Femur (tissue), 1 donor: ENCODE results near the gene TCTN1.
"Not testable (repeated sequence)": the region's sequence is repeated elsewhere in the genome, so short reads cannot be mapped to it uniquely, and the experiment has no call there.

Experiments
- DNase-seq: peaks from one replicate; pipeline ENCODE4 v3.0.0-alpha.2; 2017

The TCTN1 gene

DNA sequence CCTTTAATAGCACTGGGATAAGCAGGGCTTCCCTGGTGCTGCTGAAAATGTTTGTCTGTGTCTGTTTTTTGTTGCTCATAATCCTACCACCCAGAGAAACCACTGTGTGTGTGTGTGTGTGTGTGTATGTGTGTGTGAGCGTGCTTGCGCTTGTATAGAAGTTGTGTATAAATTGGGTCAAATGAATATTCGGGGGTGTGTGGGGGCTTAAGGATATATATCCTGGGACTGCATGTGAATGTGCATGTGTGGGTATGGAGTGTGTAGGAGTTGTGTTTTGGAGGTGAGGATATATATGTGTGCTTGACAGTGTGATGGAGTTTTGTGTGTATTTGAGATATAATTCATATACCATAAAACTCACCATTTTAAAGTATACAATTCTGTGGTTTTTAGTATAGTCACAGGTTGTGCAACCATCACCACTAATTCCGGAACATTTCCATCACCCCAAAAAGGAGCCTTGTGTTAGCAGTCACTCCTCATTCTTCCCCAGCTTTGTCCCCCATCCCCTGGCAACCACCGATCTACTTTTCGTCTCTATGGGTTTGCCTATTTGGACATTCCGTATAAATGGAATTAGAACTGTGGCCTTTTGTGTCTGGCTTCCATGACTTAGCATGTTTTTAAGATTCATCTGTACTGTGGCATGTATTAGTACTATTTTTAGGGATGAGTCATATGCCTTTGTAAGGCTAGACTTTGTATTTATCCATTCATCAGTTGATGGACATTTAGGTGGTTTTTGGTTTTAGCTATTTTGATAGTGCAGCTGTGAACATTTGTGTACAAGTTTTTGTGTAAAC lies 25.6 kb downstream of the TCTN1 start:
- DNase-seq, result no peak

DNA sequence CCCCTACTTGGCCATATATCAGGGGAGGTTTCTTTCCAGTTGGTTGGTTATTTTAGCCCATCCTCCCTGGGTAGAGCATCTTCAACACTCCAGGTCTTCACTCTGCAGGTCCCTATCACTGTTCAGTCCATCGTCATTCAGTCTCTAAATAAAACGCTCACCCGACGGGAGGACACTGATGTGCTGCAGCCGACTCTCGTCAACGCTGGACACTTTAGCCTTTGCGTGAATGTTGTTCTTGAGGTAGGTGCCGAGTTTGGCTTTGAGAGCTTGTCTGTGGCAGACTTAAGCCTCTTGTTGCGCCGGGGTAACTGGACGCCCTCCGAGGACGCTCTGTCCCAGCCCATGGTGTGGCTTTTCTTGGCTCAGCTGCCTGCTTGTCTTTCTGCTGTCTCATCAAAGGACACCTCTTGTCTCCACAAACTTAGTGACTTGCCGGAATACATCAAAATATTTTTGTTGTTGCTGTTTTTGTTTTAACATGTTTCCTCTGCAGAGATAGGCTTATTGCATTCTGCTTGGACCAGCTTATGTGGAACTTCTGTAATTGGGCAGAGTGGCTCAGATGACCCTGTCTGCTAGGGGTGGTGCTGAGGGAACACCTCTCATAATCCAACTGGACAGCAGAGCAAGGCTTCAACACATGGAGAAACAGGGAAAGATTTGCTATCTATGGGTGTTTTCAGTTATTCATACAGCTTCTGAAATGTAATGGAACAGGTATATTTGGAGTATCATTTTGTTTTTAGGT lies 26.5 kb downstream of the TCTN1 start:
- no peak for DNase-seq

DNA sequence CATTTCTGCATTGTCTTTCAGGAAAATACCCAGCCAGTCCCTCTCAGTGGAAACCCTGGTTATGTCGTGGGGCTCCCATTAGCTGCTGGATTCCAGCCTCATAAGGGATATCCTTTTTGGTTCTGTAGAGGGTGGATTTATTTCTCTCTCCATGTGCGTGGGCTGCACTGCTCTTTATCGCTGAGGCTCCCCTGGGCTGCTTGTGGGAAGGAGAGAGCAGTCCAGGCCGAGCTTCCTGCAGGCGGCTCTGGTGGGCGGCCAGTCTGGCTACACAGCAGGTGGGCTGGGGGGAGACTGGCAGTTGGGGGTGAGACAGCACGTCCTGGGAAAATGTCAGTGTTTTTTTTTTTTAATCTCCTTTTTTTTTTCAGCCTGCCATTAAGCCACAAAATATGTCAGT lies 27.6 kb downstream of the TCTN1 start:
- DNase-seq, result no peak

DNA sequence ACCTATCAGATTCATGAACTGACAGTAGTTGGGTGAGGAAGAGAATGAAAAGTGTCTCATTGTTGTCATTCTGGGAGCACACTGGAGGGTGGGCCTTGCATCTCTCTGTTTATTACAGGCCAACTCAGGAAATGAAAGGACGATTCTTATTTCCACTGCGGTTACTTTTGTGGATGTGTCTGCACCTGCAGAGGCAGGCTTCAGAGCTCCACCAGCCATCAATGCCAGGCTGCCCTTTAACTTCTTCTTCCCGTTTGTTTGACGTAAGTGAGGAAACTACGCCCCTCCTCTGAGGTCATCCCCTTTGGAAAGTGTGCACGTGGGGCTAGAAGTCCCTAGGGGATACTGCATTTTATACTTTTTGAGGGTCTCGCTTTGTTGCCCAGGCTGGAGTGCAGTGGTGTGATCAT lies 33.7 kb downstream of the TCTN1 start:
- DNase-seq, result no peak

DNA sequence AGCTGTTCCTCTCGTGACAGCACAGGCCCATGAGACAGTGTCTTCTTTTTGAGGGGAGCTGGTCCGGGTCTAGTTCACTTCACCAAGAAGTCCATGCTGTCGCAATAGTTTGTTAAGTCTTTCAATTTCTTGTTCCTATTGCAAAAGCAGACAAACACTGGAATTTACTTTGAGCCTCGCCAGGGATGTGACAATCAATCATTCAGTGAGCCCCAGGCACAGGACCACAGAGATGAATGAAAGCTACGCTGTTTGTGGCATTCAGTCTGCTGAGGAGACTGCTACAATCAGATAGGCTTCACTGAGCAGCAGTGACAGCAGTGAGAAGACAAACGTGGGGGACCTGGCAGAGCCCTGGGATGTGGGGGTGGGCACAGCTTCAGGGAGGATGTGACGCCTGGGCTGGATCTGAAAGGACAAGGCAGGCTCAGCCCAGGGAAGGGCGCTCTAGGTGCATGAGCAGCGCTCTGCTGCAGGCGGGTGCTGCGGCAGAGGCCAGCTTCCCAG lies 35.5 kb downstream of the TCTN1 start:
- no peak for DNase-seq

DNA sequence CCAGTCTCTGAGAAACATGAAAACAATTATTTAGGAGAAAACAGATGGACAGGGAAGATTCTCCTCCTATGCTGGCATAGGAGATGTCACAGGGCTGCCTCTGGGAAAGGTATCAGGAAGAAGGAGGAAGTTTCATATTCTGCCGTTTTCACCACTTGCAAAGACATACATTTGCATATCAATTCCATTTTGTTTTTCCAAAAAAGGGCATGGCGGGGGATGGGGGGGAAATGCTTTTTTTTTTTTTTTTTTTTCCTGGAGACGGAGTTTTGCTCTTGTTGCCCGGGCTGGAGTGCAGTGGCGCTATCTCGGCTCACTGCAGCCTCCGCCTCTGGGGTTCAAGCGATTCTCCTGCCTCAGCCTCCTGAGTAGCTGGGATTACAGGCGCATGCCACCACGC lies 40.3 kb downstream of the TCTN1 start:
- DNase-seq, result not testable (repeated sequence)

DNA sequence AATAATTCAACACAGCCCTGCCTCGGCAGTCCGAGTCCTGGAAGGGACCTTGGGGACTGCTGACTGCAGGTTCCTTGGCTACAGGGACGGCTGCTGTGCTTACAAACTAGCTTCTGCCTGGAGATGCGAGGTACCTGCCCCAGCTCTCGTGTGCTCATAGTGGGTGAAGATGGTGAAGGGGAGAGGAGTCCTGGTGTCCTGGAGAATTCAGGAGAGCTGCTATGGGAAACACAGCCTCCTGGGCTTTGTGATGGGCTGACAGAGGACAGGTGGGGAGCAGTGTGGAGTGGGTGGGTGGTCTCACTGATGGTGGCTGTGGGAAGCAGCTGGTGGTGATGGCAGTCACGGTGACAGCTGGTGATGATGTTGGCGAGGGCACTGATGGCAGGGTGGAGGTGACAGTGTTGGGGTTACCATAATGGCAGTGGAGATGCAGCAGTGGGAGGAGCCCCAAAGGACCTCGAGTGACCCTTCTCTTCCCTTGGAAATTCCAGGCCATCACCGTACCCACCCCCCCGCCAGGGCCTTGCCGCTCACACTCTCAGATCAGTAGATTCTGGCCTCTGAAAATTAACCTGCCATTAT lies 42.2 kb downstream of the TCTN1 start:
- no peak for DNase-seq

DNA sequence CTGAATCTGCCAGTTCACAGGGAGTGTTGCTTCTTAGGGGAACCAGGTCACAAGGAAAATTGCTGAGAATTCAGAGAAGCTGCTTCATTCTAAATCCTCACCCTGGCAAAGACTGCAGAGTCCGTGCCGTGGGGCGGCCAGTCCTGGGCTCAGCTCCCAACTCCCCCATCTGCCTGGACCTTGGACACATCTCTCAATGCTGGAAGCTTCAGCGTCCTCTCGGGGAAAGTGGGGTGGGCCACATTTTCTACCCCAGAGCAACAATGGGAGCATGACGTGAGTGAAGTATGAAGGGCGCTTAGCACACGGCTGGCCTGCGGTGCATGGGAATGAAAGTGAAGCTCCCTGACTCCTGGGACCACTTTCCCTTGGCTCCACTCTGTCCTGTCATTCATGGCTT lies 43.8 kb downstream of the TCTN1 start:
- no peak for DNase-seq

DNA sequence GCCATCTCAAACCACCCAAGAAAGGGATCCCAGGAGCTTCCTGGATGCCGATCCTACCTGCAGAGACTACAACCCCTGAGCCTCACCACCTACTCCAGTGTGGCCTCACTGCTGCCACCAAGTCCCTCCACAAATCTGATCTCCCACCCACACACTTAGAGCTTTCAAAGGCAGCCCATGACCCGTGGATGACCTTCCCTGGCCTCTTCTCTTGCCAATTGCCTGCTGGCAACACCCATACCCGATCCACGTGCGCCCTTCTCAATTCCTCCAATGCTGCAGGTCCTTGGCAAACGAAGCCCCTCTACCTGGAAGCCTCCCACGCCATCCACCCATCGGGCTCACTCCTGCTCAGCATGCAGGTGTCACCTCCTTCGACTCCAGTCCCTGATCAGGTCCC lies 44.3 kb downstream of the TCTN1 start:
- DNase-seq, result peak; percentile 32

DNA sequence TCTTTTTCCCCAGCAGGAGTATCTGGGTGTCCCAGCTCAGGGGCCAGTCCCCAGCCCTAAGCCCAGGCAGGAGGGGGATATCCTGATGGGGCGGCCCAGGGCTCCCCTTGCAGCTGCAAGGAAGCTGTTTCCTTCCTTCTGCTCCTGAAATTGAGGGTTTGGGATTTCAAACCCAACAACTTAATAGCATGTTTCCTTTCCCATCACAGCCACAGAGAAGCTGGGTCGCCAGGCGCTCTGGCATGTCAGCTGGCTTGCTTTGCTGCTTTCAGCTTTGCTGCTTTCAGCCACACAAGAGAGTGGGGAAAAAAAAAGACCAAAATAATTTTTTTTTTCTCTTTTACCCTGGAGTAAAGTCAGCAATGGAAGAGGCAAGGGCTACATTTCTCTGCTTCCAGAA lies 44.9 kb downstream of the TCTN1 start:
- peak; percentile 66 for DNase-seq

DNA sequence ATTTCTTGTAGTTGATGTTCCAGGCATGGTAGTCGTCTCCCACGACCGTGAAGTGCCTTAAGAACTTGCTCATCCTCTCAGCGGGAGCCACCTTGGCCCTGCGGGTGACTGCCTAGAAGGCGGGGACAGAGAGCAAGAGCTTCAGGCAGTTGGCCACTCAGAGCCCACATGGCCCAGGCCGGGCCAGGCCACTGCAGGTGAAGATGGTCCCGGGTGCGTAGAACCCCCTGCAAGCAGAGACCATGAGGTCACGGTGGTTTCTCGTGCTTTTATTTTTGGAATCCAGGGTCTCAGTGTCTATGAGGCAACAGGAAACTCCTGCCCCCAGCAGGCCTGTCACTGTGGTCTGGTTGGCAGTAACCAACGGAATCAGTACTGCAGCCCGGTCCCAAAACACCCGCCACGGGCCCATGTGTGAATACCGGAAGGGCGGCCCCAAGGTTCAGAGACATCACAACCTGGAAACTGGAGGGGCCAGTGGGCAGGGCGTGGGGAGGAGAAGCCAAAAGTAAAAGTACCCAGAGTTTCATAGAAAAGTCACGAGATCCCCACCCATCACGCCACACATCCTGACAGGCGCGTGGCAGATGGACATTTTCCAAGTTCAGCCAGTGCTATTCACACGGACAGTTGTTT lies 47.5 kb downstream of the TCTN1 start:
- DNase-seq, result peak; percentile 40

DNA sequence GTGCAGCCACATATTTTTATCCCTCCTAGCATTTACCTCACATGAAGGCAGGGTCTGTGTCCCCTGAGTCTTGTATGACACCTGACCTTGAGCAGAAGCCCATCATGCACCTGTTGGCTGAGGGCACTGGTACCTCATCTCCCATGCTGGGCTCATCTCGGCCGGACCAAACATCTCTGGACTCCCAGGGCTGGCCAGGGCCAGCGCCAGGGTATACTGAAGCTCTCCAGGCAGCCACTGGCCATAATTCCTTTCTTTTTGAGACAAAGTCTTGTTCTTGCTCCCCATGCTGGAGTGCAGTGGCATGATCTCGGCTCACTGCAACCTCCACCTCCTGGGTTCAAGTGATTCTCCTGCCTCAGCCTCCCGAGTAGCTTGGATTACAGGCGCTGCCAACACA lies 53.0 kb downstream of the TCTN1 start:
- no peak for DNase-seq

DNA sequence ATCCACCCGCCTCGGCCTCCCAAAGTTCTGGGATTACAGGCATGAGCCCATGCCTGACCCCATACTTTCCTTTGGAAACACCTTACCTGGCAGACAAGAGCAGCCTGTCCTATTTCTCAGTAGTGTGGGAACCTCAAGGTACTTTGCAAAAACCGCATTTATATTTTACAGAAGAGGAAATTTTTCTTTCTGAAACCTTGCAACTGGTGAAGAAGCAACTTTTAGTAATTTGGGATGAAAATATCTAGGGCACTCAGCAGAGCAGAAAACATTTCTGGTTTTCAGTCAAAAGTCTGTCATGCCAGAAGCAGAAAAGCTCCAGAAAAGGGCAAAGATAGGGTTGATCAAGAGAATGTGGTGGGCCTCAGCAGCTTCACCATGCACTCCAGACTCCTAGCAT lies 53.7 kb downstream of the TCTN1 start:
- no peak for DNase-seq

DNA sequence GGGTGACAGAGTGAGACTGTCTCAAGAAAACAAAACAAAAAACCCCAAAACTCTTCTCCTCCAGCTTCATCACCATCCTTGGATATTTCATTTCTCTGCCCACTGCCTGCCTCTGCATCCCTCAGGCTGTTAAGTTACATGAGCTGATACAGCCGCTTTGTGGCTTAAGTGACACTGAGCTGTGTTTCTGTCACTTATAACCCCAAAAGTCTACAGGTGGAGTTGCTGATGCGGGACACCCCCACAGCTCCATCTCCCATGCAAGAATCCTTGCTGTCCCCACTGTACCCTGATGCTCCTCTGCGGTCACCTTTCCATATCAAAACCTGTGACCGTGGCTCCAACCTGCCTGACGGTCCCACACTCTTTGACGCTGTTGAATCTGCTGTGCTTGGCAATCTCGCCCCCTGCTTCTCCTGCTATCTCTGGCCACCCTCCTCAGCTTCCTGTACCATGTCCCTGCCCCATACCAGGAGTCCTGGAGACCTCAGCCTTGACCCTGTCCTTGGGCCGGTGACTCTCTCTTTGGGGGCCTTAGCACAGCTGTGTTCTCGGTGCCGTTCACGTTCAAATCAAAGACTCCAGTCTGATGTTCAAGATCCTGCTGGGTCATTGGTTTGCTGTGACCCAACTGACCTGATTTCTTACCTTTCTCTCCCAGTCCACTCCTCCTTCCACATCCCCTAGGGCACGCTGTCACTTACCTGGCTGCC lies 54.7 kb downstream of the TCTN1 start:
- no peak for DNase-seq

DNA sequence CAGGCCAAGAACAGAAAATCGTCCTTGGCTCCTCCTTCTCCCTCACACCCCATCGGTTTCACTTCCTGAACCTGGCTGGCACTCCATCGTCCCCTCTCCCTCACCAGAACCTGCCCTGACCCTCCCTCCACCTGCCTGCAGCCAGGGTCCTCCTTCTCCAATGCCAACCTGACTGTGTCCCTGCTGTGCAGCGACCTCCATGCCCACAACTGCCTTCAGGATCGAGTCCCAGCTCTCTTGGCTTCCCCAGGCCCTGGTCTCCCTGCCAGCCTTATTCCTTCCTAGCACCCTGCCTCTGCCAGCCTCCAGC lies 55.2 kb downstream of the TCTN1 start:
- no peak for DNase-seq

DNA sequence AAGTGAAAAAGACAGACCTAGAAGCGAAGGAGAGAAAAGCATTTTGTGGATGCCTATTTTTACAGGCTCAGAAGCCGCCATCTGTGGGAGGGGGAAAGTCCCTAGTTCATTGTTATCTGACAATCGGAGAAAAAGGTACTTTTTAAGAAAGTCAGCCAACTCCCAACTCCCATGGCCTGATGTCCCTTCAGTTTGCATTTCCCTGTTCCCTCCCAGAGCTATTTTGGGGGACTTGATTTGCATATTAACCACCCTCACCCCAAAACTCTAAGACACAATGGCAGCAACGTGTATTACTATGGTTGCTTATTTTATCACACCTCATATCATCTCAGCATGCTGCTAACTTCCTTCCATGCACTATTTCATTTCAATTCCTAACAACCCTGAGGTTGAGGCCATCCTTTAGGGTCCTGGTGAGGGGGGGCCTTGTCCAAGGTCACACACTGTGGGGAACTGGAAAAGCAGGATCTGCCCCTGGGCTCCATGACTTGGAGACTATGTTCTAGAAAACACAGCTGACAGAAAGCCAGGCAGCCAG lies 56.3 kb downstream of the TCTN1 start:
- DNase-seq, result no peak

DNA sequence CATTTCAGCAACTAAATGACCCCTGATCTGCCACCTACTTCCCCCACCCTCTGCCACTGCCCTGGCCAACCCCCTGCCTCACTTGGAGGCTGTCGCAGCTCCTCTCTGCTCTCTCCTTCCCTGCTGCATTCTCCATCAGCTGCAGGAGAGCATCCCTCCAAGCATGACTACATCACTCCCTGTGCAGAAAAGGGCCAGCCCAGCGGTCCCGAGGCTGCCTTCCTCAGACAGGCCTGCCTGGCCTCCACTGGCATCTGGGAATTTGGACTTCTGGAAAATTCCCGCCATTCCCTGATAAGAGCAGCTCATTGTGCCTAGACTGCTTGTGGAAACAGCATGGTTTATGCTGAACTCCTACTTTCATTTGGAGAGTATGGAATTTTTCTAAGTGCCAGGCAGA lies 62.2 kb downstream of the TCTN1 start:
- no peak for DNase-seq

DNA sequence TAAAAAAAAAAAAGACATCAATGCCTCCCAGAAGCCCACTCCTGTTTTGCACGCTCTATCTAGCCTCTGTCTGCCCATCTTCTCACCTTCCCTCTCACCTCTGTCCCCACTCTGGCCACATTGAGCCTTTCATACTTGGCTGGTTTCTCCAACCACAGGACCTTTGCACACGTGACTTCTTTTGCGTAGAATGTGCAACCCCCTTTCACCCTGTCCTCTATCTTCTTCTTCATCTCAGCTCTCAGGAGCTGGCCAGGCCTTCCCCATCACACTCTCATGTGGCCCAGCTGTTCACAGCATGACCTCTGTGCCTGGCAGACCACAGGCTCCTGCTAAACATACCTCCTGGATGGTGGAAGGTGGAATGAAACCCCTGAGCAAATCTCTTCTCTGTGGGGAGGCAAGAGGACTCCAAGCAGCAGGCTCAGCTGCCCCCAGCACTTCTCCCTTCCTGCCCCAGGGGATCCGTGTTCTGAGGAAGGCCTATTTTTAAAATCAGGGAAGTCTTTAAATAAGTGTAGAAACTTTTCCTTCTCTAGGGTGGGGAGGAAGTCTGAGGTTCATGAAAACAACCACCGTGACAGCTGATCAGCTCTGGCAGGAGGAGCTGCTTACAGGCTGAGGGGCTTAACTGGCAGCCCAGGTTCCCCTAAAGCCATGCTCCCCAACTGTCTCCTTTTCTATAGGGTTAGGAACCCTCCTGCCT lies 63.4 kb downstream of the TCTN1 start:
- peak; percentile 43 for DNase-seq

DNA sequence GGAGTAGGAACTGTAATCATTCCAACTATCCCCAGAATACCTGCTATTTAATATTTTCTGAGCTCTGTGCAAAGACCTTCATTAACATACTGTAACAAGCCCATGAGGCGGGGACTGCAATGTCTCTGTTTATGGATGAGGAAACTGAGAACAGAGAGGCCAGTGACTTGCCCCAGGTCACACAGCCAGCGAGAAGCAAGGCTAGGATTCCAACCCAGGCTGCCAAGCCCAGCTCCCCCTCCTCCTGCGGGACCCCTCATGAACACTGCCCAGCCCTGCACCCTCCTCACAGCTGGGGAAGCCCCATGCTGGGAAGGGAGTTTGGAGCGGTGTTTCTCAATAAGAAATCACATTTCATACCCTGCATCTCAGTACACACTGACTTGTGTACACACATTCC lies 64.1 kb downstream of the TCTN1 start:
- no peak for DNase-seq

DNA sequence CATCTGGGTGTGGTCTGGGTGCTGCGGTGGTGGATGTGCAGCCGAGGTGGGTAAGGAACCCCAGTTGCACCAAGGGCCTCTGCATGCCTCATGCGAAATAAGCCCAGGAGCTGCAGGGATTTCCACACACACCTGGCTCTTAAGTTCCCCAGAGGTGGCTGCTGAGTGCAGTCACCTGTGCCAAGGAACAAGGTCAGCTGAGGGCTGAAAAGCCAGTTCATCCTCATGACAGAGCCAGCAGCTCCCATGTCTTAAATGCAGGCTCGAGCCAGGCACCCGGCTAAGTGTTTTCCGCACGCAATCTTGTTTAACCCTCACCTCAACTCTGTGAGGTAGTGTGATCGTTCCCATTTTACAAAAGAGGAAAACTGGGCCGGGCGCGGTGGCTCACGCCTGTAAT lies 65.3 kb downstream of the TCTN1 start:
- no peak for DNase-seq

DNA sequence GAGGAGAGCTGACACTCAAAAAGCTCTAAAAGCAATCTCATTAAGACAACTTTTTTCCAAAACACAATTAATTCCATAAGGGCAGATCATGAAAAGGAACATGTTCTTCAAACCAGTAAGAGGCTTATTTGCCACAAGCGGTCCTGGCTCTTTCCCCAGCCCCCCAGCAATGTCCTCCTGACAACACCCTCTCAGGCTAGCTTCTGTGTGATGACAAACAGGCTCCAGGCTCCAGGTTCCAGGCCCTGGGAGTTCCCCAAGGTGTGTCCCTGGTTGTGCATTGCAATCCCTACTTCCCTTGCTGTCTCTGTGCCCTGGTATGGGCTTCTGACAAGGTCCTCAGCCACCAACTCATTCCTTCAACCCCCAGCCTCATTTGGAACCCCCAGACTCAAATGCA lies 66.1 kb downstream of the TCTN1 start:
- no peak for DNase-seq

DNA sequence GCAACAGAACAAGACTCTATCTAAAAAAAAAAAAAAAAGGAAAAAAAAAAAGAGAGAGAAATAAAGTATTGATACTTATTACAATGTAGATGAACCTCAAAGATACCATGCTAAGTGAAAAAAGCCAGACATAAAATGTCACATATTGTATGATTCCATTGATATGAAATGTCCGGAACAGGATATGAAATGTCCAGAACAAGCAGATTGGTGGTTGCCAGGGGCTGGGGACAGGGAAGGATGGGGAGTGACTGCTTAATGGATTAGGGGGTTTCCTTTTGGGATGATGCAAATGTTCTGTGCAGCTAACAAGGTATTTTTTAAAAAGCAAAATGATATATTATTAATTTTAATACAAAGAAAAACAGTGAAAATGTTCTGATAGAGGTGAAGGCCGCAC lies 70.0 kb downstream of the TCTN1 start:
- DNase-seq, result no peak
